ENCODE measurements around the gene MYBPC3. TPM values are rescaled to one million over a fixed set of nuclear protein-coding genes. Genes with fewer than 3 reads are reported as not detected.

Gene MYBPC3
- total and polyA plus RNA-seq, 2 experiments from 2014 or later, result not detected

DNA sequence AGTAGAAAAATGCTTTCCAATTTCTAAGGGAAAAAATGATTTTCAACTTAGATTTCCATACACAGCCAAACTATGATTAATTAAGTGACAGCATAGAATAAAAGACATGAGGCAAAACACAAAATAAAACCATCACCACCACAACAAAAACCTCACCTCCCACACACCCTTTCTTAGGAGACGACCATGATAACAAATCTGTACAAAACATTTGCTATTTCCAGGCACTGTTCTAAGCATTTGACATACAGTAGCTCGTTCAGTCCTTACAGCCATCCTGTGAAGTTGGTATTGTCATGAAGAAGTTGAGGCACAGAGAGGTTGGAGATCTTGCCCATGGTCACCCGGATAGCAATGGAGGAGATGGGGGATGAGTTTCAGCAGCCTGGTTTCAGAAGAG is 17.2 kb upstream of the MYBPC3 start (continued):
- TF ChIP-seq CTCF (conservative IDR thresholded peaks at IDR 0.05; ENCODE audit: low read depth in 2 of 2), result no peak
- TF ChIP-seq POLR2AphosphoS5 (IDR thresholded peaks at IDR 0.05; ENCODE audit: low read depth), result no peak
- TF ChIP-seq, protein P1, sequence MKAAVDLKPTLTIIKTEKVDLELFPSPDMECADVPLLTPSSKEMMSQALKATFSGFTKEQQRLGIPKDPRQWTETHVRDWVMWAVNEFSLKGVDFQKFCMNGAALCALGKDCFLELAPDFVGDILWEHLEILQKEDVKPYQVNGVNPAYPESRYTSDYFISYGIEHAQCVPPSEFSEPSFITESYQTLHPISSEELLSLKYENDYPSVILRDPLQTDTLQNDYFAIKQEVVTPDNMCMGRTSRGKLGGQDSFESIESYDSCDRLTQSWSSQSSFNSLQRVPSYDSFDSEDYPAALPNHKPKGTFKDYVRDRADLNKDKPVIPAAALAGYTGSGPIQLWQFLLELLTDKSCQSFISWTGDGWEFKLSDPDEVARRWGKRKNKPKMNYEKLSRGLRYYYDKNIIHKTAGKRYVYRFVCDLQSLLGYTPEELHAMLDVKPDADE (IDR thresholded peaks at IDR 0.05), result no peak
- no peak for TF ChIP-seq JUNB (IDR thresholded peaks at IDR 0.05; ENCODE audit: unreplicated experiment)

GRCh38 chr11:47366020-47366490 is 13.6 kb upstream of the MYBPC3 start:
- Mint-ChIP-seq H3K36me3 (ENCODE audit: low read depth) (no peaks in the 10 kb centered on the region), H3K9me3 (no peaks in the 10 kb centered on the region; the same call in 2 of the 3 replicates), H3K4me1 (no peaks in the 10 kb centered on the region), H3K27ac (no peak overlapping the region), H3K4me3 (no peak overlapping the region), H3K27me3 (ENCODE audit: insufficient read depth, low read depth, poor library complexity) (peaks cover 2% of the 10 kb centered on the region)
- no peak for DNase-seq (ENCODE audit: low spot score)
- Histone ChIP-seq H4K20me1 (replicated peaks; ENCODE audit: insufficient read depth) (no peaks in the 10 kb centered on the region), H3K27ac (ENCODE audit: low read depth) (no peak overlapping the region), H3F3A (replicated peaks; ENCODE audit: low read depth) (0 out of 2 replicates have a peak, but pooled peaks cover 3% of the 10 kb centered on the region), H3K4me2 (no peak overlapping the region), H3K27me3 (ENCODE audit: insufficient read depth) (no peaks in the 10 kb centered on the region), H2AFZ (no peak overlapping the region), H3K36me3 (ENCODE audit: insufficient read depth) (no peaks in the 10 kb centered on the region), H3K4me1 (ENCODE audit: insufficient read depth) (no peaks in the 10 kb centered on the region), H3K79me2 (replicated peaks; ENCODE audit: insufficient read depth) (no peaks in the 10 kb centered on the region), H3K4me3 (no peak overlapping the region), H3K9me2 (ENCODE audit: insufficient read depth) (no peaks in the 10 kb centered on the region)
- ATAC-seq, result no peak
- TF ChIP-seq EZH2 (IDR thresholded peaks at IDR 0.05; ENCODE audit: low read depth, unreplicated experiment) (no peak), JUNB (IDR thresholded peaks at IDR 0.05; ENCODE audit: unreplicated experiment) (no peak), ZNF331 (CRISPR knock-in tag; IDR thresholded peaks at IDR 0.05; ENCODE audit: low read depth) (no peak), CTCF (conservative IDR thresholded peaks at IDR 0.05; ENCODE audit: low read depth in 2 of 2) (no peak), CREB1 (CRISPR knock-in tag; IDR thresholded peaks at IDR 0.05; ENCODE audit: low read depth) (no peak), STAT1 (IDR thresholded peaks at IDR 0.05; ENCODE audit: unreplicated experiment) (no peak)
- TF ChIP-seq, protein P2, sequence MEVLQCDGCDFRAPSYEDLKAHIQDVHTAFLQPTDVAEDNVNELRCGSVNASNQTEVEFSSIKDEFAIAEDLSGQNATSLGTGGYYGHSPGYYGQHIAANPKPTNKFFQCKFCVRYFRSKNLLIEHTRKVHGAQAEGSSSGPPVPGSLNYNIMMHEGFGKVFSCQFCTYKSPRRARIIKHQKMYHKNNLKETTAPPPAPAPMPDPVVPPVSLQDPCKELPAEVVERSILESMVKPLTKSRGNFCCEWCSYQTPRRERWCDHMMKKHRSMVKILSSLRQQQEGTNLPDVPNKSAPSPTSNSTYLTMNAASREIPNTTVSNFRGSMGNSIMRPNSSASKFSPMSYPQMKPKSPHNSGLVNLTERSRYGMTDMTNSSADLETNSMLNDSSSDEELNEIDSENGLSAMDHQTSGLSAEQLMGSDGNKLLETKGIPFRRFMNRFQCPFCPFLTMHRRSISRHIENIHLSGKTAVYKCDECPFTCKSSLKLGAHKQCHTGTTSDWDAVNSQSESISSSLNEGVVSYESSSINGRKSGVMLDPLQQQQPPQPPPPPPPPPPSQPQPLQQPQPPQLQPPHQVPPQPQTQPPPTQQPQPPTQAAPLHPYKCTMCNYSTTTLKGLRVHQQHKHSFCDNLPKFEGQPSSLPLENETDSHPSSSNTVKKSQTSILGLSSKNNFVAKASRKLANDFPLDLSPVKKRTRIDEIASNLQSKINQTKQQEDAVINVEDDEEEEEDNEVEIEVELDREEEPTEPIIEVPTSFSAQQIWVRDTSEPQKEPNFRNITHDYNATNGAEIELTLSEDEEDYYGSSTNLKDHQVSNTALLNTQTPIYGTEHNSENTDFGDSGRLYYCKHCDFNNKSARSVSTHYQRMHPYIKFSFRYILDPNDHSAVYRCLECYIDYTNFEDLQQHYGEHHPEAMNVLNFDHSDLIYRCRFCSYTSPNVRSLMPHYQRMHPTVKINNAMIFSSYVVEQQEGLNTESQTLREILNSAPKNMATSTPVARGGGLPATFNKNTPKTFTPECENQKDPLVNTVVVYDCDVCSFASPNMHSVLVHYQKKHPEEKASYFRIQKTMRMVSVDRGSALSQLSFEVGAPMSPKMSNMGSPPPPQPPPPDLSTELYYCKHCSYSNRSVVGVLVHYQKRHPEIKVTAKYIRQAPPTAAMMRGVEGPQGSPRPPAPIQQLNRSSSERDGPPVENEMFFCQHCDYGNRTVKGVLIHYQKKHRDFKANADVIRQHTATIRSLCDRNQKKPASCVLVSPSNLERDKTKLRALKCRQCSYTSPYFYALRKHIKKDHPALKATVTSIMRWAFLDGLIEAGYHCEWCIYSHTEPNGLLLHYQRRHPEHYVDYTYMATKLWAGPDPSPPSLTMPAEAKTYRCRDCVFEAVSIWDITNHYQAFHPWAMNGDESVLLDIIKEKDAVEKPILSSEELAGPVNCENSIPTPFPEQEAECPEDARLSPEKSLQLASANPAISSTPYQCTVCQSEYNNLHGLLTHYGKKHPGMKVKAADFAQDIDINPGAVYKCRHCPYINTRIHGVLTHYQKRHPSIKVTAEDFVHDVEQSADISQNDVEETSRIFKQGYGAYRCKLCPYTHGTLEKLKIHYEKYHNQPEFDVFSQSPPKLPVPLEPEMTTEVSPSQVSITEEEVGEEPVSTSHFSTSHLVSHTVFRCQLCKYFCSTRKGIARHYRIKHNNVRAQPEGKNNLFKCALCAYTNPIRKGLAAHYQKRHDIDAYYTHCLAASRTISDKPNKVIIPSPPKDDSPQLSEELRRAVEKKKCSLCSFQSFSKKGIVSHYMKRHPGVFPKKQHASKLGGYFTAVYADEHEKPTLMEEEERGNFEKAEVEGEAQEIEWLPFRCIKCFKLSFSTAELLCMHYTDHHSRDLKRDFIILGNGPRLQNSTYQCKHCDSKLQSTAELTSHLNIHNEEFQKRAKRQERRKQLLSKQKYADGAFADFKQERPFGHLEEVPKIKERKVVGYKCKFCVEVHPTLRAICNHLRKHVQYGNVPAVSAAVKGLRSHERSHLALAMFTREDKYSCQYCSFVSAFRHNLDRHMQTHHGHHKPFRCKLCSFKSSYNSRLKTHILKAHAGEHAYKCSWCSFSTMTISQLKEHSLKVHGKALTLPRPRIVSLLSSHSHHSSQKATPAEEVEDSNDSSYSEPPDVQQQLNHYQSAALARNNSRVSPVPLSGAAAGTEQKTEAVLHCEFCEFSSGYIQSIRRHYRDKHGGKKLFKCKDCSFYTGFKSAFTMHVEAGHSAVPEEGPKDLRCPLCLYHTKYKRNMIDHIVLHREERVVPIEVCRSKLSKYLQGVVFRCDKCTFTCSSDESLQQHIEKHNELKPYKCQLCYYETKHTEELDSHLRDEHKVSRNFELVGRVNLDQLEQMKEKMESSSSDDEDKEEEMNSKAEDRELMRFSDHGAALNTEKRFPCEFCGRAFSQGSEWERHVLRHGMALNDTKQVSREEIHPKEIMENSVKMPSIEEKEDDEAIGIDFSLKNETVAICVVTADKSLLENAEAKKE (CRISPR knock-in tag; IDR thresholded peaks at IDR 0.05), result no peak
- TF ChIP-seq, protein P3, sequence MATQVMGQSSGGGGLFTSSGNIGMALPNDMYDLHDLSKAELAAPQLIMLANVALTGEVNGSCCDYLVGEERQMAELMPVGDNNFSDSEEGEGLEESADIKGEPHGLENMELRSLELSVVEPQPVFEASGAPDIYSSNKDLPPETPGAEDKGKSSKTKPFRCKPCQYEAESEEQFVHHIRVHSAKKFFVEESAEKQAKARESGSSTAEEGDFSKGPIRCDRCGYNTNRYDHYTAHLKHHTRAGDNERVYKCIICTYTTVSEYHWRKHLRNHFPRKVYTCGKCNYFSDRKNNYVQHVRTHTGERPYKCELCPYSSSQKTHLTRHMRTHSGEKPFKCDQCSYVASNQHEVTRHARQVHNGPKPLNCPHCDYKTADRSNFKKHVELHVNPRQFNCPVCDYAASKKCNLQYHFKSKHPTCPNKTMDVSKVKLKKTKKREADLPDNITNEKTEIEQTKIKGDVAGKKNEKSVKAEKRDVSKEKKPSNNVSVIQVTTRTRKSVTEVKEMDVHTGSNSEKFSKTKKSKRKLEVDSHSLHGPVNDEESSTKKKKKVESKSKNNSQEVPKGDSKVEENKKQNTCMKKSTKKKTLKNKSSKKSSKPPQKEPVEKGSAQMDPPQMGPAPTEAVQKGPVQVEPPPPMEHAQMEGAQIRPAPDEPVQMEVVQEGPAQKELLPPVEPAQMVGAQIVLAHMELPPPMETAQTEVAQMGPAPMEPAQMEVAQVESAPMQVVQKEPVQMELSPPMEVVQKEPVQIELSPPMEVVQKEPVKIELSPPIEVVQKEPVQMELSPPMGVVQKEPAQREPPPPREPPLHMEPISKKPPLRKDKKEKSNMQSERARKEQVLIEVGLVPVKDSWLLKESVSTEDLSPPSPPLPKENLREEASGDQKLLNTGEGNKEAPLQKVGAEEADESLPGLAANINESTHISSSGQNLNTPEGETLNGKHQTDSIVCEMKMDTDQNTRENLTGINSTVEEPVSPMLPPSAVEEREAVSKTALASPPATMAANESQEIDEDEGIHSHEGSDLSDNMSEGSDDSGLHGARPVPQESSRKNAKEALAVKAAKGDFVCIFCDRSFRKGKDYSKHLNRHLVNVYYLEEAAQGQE (IDR thresholded peaks at IDR 0.05; ENCODE audit: unreplicated experiment), result no peak

All from GM23338 (cell line).